GM19397 (cell line): ENCODE results near the gene FTO.

Experiments
- ATAC-seq: cut with Tn5 transposase; IDR thresholded peaks from one replicate; pipeline ENCODE4 v1.9.1; 2021; ENCODE audit warnings: mild to moderate bottlenecking, moderate library complexity; ENCODE audit not compliant: unreplicated experiment

Gene FTO

GRCh38 chr16:54107583-54108202, 403.7 kb downstream of the FTO start:
- ATAC-seq = no peak

DNA sequence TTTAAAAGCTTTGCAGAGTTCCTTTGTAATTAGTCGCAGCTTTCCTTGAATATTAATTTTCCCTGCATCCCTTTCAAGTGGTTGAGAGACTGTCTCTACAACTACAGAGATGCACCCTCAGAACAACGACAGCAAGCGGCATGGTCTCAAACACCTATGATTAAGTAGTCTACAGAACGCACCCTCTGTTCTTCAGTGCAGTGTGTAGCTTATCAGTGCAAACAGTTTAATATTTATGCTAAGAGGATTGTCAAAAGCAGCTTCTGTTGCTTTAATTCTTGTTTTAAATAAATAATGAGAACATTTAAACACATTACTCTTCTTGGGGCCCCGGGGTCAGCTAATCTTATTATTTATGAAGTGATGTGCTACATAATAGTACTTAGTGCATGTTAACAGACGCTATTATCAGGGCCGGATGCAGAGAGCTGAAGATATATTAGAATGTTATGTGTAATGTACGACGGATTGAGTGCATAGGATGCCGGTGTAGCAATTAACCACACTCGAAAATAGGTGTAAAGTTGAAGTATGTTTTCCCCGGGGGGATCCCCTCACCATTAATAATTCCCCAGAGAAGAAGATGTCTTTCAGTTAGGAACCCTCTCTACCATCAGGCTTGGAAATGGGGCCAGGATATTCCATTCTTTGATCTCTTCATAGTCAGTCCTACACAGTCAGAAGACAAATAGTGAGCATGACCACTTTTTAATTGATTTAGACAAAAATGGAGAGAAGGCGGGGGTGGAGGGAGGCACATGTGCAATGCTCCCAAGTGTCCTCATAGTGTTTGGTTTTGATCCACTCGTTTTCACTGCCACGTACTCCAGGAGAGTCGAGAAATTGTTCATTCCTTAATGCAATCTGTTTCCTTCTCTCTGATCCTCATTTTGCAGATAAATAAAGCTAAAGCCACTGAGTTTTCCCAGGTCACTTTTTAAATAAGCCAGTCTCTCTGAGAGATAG, 406.3 kb downstream of the FTO start:
- ATAC-seq = no peak

GRCh38 chr16:54112451-54113206, 408.7 kb downstream of the FTO start:
- ATAC-seq = no peak

GRCh38 chr16:54115558-54115957, 411.6 kb downstream of the FTO start:
- no peak for ATAC-seq

- no peak for ATAC-seq
These were observed 412.2 kb downstream of the FTO start for GRCh38 chr16:54116124-54116655.

DNA sequence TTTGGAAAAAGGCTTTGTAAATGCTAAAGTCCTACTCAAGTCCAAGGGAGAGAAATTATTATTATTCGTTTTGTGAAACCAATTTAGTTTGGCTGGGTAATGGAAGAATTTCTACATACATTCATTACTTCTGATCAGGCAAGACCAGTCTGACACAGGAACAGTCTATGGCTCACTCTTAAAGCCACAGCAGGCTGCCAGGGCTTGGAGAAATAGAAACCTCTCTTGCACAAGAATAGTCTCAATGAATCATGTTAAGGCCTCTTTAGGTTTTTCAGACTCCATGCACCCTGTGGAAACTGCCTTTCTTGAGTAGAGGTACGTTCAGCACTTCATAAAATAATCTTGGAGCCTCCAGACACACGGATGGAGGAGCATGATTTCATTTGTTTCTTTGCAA, 414.9 kb downstream of the FTO start:
- no peak for ATAC-seq

DNA sequence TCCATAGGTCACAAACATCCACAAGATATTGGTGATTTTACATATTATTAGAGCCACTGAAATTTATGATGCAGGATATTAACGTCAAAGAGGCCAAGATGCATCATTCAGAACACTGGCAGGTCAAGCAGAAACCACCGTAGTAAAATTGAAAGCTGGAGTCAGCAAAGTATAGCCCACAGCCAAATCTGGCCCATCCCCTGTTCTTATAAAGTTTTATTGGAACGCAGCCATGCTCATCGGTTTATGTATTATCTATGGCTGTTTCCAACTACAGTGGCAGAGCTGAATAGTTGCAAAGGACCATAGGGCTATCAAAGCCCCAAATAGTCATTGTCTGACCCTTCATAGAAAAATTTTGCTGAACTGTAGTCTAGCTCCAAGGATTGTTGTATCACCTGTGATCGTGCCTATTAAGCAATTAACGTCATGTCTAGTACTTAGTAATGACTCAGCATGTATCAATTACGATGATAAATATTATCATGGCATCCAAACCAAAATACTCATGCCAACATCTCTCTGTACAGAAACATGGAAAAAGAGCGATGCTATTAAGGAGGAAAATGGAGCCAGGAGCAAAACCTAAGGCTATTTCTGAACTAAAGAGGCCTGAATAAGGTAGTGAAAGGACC, 417.0 kb downstream of the FTO start:
- ATAC-seq = no peak

GRCh38 chr16:54121539-54122295, 417.8 kb downstream of the FTO start:
- no peak for ATAC-seq

DNA sequence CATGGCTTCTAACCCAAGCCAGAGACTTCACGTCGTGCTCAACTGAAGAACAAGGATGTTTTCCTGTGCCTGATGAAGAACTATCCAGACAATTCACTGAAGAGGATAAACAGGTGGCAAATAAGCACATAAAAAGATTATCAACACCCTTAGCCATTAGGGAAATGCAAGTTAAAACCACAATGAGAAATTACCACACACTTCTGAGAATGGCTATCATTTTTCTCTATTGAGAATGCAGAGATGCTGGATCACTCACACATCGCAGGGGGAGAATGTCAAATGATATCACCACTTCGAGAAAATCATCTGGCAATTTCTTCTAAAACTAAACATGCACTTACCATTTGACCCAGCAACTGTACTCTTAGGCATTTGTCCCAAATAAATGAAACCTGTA, 419.8 kb downstream of the FTO start:
- no peak for ATAC-seq

DNA sequence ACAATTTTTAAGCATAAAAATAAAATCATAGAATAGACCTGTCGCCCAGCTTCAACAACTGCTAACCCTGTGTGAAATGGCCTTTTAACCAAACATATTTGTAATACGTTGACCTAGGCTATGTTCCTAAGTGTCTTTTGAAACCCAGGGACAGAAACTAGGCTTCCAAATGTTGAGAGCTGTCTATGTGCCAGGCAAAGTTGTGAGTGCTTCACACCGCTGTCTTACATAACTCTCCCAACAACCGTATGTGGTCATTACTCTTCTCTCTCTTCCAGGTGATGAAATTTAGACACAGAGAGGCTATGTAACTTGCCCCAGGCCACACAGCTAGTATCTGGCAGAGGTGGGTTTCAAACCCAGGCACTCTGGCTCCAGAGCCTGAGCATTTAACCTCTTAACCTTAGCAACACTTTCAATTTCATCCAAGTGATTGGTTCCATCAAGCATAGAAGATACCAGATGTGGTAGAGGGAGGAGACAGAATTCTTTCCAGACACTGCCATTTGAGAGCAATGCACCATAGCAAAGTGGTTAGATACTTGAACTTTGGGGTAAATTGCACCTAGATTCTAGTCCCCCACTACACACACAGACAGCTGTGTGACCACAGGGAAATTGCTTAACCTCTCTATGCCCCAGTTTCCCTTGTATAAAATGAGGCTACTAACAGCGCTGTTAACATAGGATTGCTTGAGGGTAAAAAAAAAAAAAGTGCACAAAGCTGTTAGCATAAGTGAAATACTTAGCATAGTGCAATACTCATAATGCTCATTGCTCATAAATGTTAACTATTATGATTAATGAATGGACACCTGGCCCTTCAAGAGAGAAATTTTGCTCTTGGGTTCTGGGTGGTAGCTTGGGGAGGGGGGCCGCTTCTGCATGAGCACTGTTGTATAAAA, 422.0 kb downstream of the FTO start:
- no peak for ATAC-seq

- ATAC-seq = no peak
These were observed 423.0 kb downstream of the FTO start for GRCh38 chr16:54126907-54127306.

DNA sequence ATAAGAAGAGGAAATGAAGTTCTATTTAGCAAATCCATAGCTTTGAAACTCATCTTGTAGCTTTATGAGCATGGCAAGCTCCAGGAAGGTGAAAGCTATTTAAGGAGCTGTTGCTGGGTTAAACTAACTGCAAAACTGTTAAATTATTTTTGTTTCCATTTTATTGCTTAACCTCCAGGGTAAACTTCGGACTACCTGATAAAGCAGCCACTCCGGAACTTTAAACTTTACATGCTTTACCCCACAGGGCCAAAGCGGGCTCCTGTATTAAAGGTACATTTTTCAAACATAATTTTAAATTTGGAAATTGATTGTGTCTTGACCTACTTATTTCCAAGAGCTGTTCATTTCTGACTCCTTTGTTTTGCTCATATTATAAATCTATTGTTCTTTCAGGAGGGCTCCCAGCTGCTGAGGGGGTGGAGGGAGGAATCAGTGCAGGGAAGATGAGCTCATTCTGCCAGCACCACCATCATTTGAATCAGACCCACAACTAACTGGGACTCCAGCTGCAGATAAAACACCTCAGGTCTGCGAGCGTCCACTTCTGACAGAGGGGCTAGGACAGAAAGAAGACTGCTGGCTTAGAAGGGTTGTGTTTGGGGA, 424.8 kb downstream of the FTO start:
- no peak for ATAC-seq

- no peak for ATAC-seq
These were observed 425.9 kb downstream of the FTO start for GRCh38 chr16:54129810-54130209.

DNA sequence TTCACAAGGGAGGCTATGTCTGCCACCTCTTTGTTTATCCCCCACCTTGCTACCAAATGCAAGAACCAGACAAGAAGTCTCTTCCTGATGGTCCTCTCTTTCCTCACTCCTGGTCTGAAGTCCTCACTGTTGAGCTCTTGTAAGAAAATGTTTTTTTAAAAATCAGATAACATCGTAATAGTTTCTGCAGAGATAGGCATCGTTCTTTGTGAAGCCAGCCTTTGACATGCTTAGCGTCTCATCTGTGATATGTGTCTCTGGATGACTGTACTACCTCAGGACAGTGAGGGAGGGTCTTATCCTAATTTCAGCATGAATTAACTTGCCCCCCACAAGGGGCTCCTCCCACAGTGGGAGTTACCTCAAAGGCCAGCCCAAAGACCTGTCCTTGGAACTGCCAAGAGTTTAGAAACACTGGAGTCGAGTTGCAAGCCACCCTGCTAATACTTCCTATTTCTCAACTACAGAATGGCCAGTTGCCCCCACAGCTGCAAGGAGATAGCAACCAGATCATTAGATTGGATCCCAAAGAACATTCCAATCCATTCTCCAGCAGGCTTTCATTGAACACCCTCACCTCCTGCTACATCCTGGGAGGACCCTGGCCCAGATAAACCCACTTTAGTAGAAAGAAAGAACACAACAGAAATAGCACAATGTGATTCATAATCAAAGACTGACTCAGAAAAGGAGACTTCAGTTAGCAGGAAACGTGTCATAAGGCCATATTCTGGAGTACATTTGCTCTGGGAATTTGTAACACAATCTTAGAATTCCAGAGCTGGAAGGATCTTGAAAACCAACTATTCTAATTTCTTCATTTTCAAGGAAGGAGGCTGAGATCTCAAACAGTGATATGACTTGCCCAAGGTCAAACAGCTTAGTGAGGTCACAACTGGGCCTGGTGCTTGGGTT, 431.7 kb downstream of the FTO start:
- ATAC-seq = no peak

- no peak for ATAC-seq
These were observed 432.3 kb downstream of the FTO start for GRCh38 chr16:54136276-54136625.

DNA sequence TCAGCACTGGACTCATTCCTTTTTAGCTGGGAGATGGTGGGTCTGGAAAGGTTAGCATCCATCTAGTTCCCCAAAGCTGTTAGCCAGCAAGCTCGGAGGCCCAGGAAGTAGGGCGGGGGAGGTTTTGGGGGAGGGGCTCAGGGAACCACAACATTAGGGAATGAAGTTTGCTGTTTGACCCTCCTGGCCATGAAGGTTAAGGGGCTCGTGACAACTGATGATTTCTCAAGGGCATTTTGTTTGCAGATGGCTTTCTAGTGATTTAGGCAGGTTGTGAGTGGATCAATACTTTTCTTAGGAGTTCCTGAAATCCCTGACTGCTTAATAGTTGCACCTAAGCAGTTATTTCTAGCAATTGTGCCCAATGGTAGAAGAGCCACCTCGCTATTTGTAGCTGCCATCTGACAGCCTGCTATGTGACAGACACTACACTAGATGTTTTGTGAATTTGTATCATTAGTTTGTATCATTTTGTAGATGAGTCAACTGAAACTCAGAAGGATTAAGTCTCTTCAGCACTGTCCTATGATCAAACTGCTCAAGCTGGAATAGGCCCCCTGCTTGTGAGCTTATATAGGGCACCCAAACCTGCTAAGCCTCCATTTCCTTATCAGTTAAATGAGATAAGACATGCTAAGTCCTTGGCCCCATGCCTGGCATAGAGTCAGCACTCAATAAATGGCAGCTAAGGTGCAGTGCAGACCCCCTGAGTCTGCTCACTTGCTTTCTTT, 436.3 kb downstream of the FTO start:
- ATAC-seq = no peak

DNA sequence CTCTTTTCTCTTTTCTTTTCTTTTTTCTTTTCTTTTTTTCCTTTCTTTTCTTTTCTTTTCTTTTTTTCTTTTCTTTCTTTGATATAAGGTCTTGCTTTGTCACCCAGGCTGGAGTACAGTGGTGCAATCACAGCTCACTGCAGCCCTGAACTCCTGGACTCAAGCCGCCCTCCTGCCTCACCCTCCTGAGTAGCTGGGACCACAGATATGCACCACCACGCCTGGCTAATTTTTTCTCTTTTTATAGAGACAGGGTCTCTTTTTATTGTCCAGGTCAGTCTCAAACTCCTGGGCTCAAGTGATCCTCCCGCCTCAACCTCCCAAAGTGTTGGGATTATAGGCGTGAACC, 436.8 kb downstream of the FTO start:
- no peak for ATAC-seq
